Mesendoderm (in vitro differentiated cells): ENCODE data around the gene PDIA6.

Experiments
- DNase-seq: peaks from one replicate; pipeline ENCODE4 v3.0.0; 2013
- H2AK5ac ChIP-seq: 2 replicates; pipeline ENCODE4 v1.6.1; 2013; ENCODE audit warnings: low read length, inconsistent platforms
- H2BK120ac ChIP-seq: 2 replicates; pipeline ENCODE4 v1.6.1; 2013; ENCODE audit warnings: low read depth, mild to moderate bottlenecking, low read length, moderate library complexity, mixed read lengths
- H2BK15ac ChIP-seq: replicated peaks from 2 replicates; pipeline ENCODE4 v1.6.1; 2013; ENCODE audit warnings: low read depth, mild to moderate bottlenecking, moderate library complexity
- H2BK5ac ChIP-seq: 2 replicates; pipeline ENCODE4 v1.6.1; 2013; ENCODE audit warnings: low read length, inconsistent platforms
- H3K18ac ChIP-seq: 2 replicates; pipeline ENCODE4 v1.6.1; 2013; ENCODE audit warnings: mild to moderate bottlenecking, low read length, mixed read lengths
- H3K23ac ChIP-seq: one replicate; pipeline ENCODE4 v1.6.1; 2013; ENCODE audit warnings: low read length
- H3K27ac ChIP-seq: 2 replicates; pipeline ENCODE4 v1.5.1; 2013; ENCODE audit warnings: low read depth, mild to moderate bottlenecking, inconsistent platforms, low read length, moderate library complexity
- H3K27me3 ChIP-seq: 2 replicates; pipeline ENCODE4 v1.6.1; 2013; ENCODE audit warnings: low read length, control low read depth, mild to moderate bottlenecking, inconsistent platforms; ENCODE audit not compliant: insufficient read depth, poor library complexity
- H3K36me3 ChIP-seq: 2 replicates; pipeline ENCODE4 v1.6.1; 2013; ENCODE audit warnings: low read length, inconsistent platforms; ENCODE audit not compliant: control insufficient read depth, insufficient read depth
- H3K4ac ChIP-seq: one replicate; pipeline ENCODE4 v1.6.1; 2013; ENCODE audit warnings: low read depth, mild to moderate bottlenecking, low read length, moderate library complexity
- H3K4me1 ChIP-seq: 2 replicates; pipeline ENCODE4 v1.6.1; 2013; ENCODE audit warnings: low read depth, low read length, inconsistent platforms; ENCODE audit not compliant: control insufficient read depth
- H3K4me2 ChIP-seq: 2 replicates; pipeline ENCODE4 v1.6.1; 2013; ENCODE audit warnings: low read length
- H3K4me3 ChIP-seq: 2 replicates; pipeline ENCODE4 v1.5.1; 2013; ENCODE audit warnings: mild to moderate bottlenecking, low read length
- H3K56ac ChIP-seq: one replicate; pipeline ENCODE4 v1.6.1; 2013; ENCODE audit warnings: low read length
- H3K79me1 ChIP-seq: 2 replicates; pipeline ENCODE4 v1.6.1; 2013; ENCODE audit warnings: low read length, inconsistent platforms
- H3K79me2 ChIP-seq: 2 replicates; pipeline ENCODE4 v1.6.1; 2013; ENCODE audit warnings: mild to moderate bottlenecking, low read length; ENCODE audit not compliant: control insufficient read depth, insufficient read depth
- H3K9ac ChIP-seq: 2 replicates; pipeline ENCODE4 v1.6.1; 2013; ENCODE audit warnings: low read length, inconsistent platforms
- H4K5ac ChIP-seq: one replicate; pipeline ENCODE4 v1.6.1; 2013; ENCODE audit warnings: low read length
- H4K8ac ChIP-seq: one replicate; pipeline ENCODE4 v1.6.1; 2013; ENCODE audit warnings: low read depth, mild to moderate bottlenecking, control low read depth, low read length, moderate library complexity
- WGBS: extraction: QIAGEN DNeasy Blood & Tissue Kit; methylation state at CpG from one replicate; pipeline ENCODE4 v1.1.7; 2013; ENCODE audit warnings: low lambda C conversion rate, missing lambda C conversion rate; ENCODE audit not compliant: insufficient coverage; ENCODE audit errors: extremely low coverage; 5-methylcytosine and 5-hydroxymethylcytosine counted together

PDIA6 gene

DNA sequence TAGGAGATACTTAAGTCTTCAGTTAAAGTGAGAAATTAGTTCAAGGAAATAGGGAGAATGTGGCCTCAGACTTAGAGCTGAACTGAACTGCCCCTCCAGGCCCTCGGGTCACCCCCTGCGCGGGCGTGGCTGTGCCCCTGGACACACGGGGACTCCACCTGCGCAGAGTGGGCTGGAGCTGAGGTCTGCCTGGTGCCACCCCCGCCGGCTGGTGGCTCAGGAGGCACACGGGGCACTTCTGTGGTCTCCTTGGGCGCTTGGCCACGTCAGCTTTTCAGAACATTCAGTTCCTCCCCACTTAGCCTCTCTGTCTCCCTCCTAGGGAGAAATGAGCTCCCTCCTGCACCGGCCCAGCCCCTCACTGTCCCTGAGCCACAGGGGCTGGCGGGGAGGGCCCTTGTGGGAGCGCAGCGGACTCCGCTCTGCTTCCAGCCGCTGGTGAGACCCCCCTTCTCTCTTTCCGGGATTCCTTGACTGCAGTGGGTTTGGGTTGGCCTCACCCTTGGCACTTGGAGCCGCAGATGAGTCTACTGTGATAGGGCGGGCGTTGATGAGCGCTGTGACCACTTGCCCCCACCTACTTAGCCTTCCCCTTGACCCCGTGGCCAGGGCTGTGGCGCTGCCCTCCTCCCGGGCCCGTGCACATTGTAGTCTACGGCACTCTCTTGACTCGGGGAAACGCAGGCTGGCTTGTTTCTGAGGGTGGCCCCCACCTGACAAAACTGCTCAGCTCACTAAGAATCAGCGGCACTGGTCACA, 18.2 kb upstream of the PDIA6 start:
- no CpG with 5 or more reads among the region's 30 CpGs for WGBS
- no peak overlapping the region for H3K18ac ChIP-seq
- H4K5ac ChIP-seq: no peak overlapping the region
- H3K79me1 ChIP-seq: no peaks in the 10 kb centered on the region
- no peaks in the 10 kb centered on the region for H3K27me3 ChIP-seq
- no peak overlapping the region for H2BK15ac ChIP-seq
- DNase-seq: no peak
- no peak overlapping the region for H2AK5ac ChIP-seq
- peaks cover 4% of the 10 kb centered on the region for H3K4me1 ChIP-seq
- no peak overlapping the region for H3K9ac ChIP-seq
- no peak overlapping the region for H3K56ac ChIP-seq
- H2BK5ac ChIP-seq: no peak overlapping the region
- no peak overlapping the region for H4K8ac ChIP-seq
- no peak overlapping the region for H2BK120ac ChIP-seq
- no peak overlapping the region for H3K27ac ChIP-seq
- H3K36me3 ChIP-seq: no peaks in the 10 kb centered on the region
- no peak overlapping the region for H3K4ac ChIP-seq
- no peak overlapping the region for H3K4me2 ChIP-seq
- no peak overlapping the region for H3K23ac ChIP-seq
- no peaks in the 10 kb centered on the region for H3K79me2 ChIP-seq
- H3K4me3 ChIP-seq: no peak overlapping the region

DNA sequence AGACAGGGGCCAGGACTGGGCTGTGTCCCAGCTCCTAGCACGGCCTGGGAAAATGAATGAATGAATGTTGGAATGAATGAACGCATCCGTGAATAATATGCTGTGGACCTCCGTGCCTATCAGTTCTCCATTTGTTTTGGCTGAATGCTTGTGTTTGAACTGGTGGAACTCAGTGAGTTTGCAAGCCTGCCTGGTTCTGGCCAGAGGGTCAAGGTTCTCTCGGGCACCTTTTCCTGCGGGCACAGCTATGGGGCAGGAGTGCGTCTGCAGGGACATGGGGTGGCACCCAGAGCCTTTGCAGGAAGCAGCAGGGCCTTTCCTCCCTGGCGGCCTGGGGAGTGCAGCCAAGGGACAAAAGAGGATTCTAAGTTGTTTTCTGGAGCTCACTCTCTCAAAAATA, 17.6 kb upstream of the PDIA6 start:
- no peak overlapping the region for H4K8ac ChIP-seq
- no peaks in the 10 kb centered on the region for H3K36me3 ChIP-seq
- H3K79me1 ChIP-seq: no peaks in the 10 kb centered on the region
- no peak overlapping the region for H2AK5ac ChIP-seq
- H3K4me2 ChIP-seq: no peak overlapping the region
- no peak overlapping the region for H2BK15ac ChIP-seq
- no peaks in the 10 kb centered on the region for H3K27me3 ChIP-seq
- no peak overlapping the region for H2BK5ac ChIP-seq
- H3K79me2 ChIP-seq: no peaks in the 10 kb centered on the region
- no peak overlapping the region for H2BK120ac ChIP-seq
- no peak overlapping the region for H3K9ac ChIP-seq
- H3K18ac ChIP-seq: no peak overlapping the region
- no peak for DNase-seq
- no peak overlapping the region for H3K23ac ChIP-seq
- H4K5ac ChIP-seq: no peak overlapping the region
- H3K4ac ChIP-seq: no peak overlapping the region
- no peak overlapping the region for H3K27ac ChIP-seq
- WGBS: no CpG with 5 or more reads among the region's 8 CpGs
- H3K4me3 ChIP-seq: no peak overlapping the region
- no peak overlapping the region for H3K56ac ChIP-seq
- H3K4me1 ChIP-seq: peaks cover 4% of the 10 kb centered on the region

DNA sequence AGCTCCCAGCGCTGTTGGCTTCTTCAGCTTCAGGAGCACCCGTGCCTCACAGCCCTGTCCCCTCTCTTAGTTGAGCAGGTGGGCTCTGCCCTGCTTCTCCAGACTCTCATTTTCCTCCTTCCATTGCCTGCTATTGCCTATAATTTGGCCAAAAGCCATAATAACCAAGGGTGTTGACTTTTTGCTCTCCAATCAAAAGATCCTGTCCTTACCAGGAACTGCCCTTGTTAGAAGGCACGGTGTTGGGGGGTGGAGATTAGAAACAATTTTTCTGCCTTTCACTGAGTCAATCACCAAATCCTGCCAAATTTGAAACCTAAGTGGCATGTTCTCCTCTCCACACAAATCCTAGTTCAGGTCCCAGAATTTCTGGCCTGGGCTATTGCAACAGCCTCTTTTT, 16.7 kb upstream of the PDIA6 start:
- Histone ChIP-seq H3K4me3 (no peak overlapping the region), H4K5ac (no peak overlapping the region), H2BK120ac (no peak overlapping the region), H4K8ac (no peak overlapping the region), H2AK5ac (no peak overlapping the region), H3K27me3 (no peaks in the 10 kb centered on the region), H3K36me3 (no peaks in the 10 kb centered on the region), H2BK5ac (no peak overlapping the region), H3K27ac (no peak overlapping the region), H3K79me1 (no peaks in the 10 kb centered on the region), H3K23ac (no peak overlapping the region), H3K4ac (no peak overlapping the region), H3K4me1 (peaks cover 4% of the 10 kb centered on the region), H3K18ac (no peak overlapping the region), H3K79me2 (no peaks in the 10 kb centered on the region), H3K9ac (no peak overlapping the region), H2BK15ac (no peak overlapping the region), H3K4me2 (no peak overlapping the region), H3K56ac (no peak overlapping the region)
- no peak for DNase-seq
- no CpG with 5 or more reads among the region's 3 CpGs for WGBS

DNA sequence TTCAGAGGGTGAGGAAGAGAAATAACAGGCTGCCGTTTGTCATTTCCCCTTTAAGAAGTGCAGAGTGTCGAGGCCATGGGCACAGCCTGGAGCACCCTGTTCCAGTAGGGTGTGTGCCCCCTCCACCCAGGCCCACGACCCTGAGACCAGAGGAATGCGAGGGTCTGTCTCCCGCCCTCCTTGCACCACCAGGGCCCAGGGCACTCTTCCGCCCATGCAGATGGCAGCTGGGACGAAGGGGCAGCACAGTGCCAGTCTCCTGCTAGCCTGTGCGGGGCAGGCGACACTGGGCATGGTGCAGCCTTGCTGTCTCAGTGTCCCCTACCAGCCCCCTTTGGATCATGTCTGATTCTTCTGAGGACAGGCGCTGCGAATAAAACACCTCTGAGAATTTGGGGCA, 15.8 kb upstream of the PDIA6 start:
- Histone ChIP-seq H3K4me2 (no peak overlapping the region), H3K23ac (no peak overlapping the region)

DNA sequence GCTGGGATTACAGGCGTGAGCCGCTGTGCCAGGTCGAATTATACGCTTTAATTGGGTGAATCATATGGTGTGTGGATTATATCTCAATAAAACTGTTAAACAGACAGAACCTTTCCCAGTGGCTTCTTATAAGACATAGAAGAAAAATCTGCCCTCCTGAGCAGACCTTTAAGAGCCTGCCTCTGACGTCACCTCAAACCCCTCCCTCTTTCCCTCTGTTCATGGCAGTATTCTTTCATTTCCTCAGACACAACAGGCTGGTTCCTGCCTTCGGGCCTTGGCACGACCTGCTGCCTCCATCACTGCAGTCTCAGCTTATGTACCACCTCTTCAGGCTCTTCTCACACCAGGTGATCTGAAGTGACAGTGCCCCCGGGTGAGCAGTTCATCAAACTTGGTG, 14.0 kb upstream of the PDIA6 start:
- Histone ChIP-seq H4K8ac (no peak overlapping the region), H3K23ac (no peak overlapping the region), H2AK5ac (no peak overlapping the region), H3K4me3 (no peak overlapping the region), H4K5ac (no peak overlapping the region), H3K4ac (no peak overlapping the region), H2BK120ac (no peak overlapping the region), H3K36me3 (no peaks in the 10 kb centered on the region), H2BK5ac (no peak overlapping the region), H3K56ac (no peak overlapping the region), H3K4me2 (no peak overlapping the region), H3K27me3 (no peaks in the 10 kb centered on the region), H3K27ac (no peak overlapping the region), H3K79me2 (no peaks in the 10 kb centered on the region), H3K79me1 (no peaks in the 10 kb centered on the region), H3K18ac (no peak overlapping the region), H3K9ac (no peak overlapping the region), H3K4me1 (peaks cover 1% of the 10 kb centered on the region), H2BK15ac (no peak overlapping the region)
- no peak for DNase-seq
- no CpG with 5 or more reads among the region's 8 CpGs for WGBS

More for the DNA sequence above, 15.8 kb upstream of the PDIA6 start:
- Histone ChIP-seq H3K18ac (no peak overlapping the region), H3K4me1 (peaks cover 4% of the 10 kb centered on the region), H3K27me3 (no peaks in the 10 kb centered on the region), H3K9ac (no peak overlapping the region), H3K79me1 (no peaks in the 10 kb centered on the region), H3K36me3 (no peaks in the 10 kb centered on the region), H3K27ac (no peak overlapping the region), H2BK120ac (no peak overlapping the region), H3K56ac (no peak overlapping the region), H4K5ac (no peak overlapping the region), H4K8ac (no peak overlapping the region), H3K4me3 (no peak overlapping the region), H2BK5ac (no peak overlapping the region), H3K4ac (no peak overlapping the region), H2BK15ac (no peak overlapping the region), H3K79me2 (no peaks in the 10 kb centered on the region), H2AK5ac (no peak overlapping the region)
- no peak for DNase-seq
- no CpG with 5 or more reads among the region's 11 CpGs for WGBS

DNA sequence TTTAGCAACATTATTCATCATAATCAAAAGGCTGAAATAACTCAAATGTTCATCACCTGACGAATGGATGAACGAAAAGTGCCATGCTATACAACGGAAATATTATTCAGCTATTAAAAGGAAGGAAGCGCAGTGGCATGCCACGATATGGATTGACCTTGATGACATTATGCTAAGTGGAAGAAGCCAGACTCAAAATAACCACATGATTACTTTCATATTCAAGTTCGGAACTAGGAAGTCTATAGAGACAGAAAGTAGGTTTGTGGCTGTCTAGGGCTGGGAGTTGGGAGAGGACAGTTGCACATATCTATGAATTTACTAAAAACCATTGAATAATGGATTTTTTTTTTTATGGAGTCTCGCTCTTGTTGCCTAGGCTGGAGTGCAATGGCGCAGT, 13.4 kb upstream of the PDIA6 start:
- Histone ChIP-seq H3K79me1 (no peaks in the 10 kb centered on the region), H2BK5ac (no peak overlapping the region), H3K4me2 (no peak overlapping the region), H3K4me1 (no peaks in the 10 kb centered on the region), H2AK5ac (no peak overlapping the region), H3K27me3 (no peaks in the 10 kb centered on the region), H3K79me2 (no peaks in the 10 kb centered on the region), H3K18ac (no peak overlapping the region), H3K4me3 (no peak overlapping the region), H3K56ac (no peak overlapping the region), H3K9ac (no peak overlapping the region), H3K4ac (no peak overlapping the region), H3K23ac (no peak overlapping the region), H2BK15ac (no peak overlapping the region), H4K5ac (no peak overlapping the region), H3K27ac (no peak overlapping the region), H4K8ac (no peak overlapping the region), H2BK120ac (no peak overlapping the region), H3K36me3 (no peaks in the 10 kb centered on the region)
- no peak for DNase-seq
- no CpG with 5 or more reads among the region's 8 CpGs for WGBS
